T-helper 17 cell (primary cell): ENCODE measurements around the gene PIK3R5. TPM values are rescaled to one million over a fixed set of nuclear protein-coding genes. Genes with fewer than 3 reads are reported as not detected.

Source experiments
- ATAC-seq: fragments of 150-1000 bp; cut with Tn5 transposase; 2 replicates; pipeline ENCODE4 v1.10.0; 2021; ENCODE audit warnings: mild to moderate bottlenecking, moderate library complexity
- DNase-seq, 3 donors: peaks; one replicate each; pipeline versions ENCODE4 v3.0.0 to v3.0.0-alpha.2; 2020 to 2021
- H3K9me3 ChIP-seq: one replicate; pipeline ENCODE4 v1.7.0; 2013; ENCODE audit warnings: low read length, mild to moderate bottlenecking; ENCODE audit not compliant: control insufficient read depth, poor library complexity, severe bottlenecking
- H3K27ac Mint-ChIP-seq: one replicate; pipeline ENCODE4 v1.8.0; 2022; ENCODE audit warnings: mild to moderate bottlenecking, moderate library complexity, mixed read lengths
- H3K27me3 Mint-ChIP-seq: one replicate; pipeline ENCODE4 v1.8.0; 2022; ENCODE audit warnings: mixed read lengths
- H3K36me3 Mint-ChIP-seq: one replicate; pipeline ENCODE4 v1.8.0; 2022; ENCODE audit warnings: low read depth, mixed read lengths
- H3K4me1 Mint-ChIP-seq: one replicate; pipeline ENCODE4 v1.8.0; 2022; ENCODE audit warnings: mild to moderate bottlenecking, mixed read lengths
- H3K4me3 Mint-ChIP-seq: one replicate; pipeline ENCODE4 v1.8.0; 2022; ENCODE audit warnings: mild to moderate bottlenecking, moderate library complexity, mixed read lengths
- total RNA-seq, 4 donors: library from RNA in 2 of 4; stranded (reverse) in 2 of 4; gene quantifications; one replicate each; pipeline ENCODE4 v1.2.3 and lab custom pipeline; 2022 to 2026

PIK3R5 gene
- total RNA-seq, 2 donors from 2014 or later = 164 to 177 TPM

GRCh38 chr17:8875957-8876356, 89.5 kb downstream of the PIK3R5 start:
- Mint-ChIP-seq H3K36me3 (peaks cover 4% of the 10 kb centered on the region), H3K4me3 (no peak overlapping the region), H3K27me3 (no peaks in the 10 kb centered on the region), H3K4me1 (peaks cover 4% of the 10 kb centered on the region), H3K27ac (no peak overlapping the region)
- ATAC-seq (no peak), DNase-seq (no peak)
- no peaks in the 10 kb centered on the region for H3K9me3 ChIP-seq

- DNase-seq (no peak), ATAC-seq (no peak)
- Mint-ChIP-seq H3K27ac (no peak overlapping the region), H3K36me3 (peaks cover 4% of the 10 kb centered on the region), H3K27me3 (no peaks in the 10 kb centered on the region), H3K4me1 (peaks cover 2% of the 10 kb centered on the region), H3K4me3 (no peak overlapping the region)
- no peaks in the 10 kb centered on the region for H3K9me3 ChIP-seq
Observed at GRCh38 chr17:8875436-8875835, 90.1 kb downstream of the PIK3R5 start.

GRCh38 chr17:8873801-8874715, 91.4 kb downstream of the PIK3R5 start:
- H3K27ac Mint-ChIP-seq = no peak overlapping the region
- H3K36me3 Mint-ChIP-seq = peaks cover 4% of the 10 kb centered on the region
- H3K9me3 ChIP-seq = no peaks in the 10 kb centered on the region
- H3K4me3 Mint-ChIP-seq = no peak overlapping the region
- DNase-seq (no peak), ATAC-seq (no peak)
- H3K27me3 Mint-ChIP-seq = no peaks in the 10 kb centered on the region
- peaks cover 4% of the 10 kb centered on the region for H3K4me1 Mint-ChIP-seq

GRCh38 chr17:8872705-8873435, 92.6 kb downstream of the PIK3R5 start:
- ATAC-seq = no peak
- Mint-ChIP-seq H3K4me1 (peaks cover 13% of the 10 kb centered on the region), H3K36me3 (no peaks in the 10 kb centered on the region), H3K27me3 (no peaks in the 10 kb centered on the region), H3K4me3 (no peak overlapping the region), H3K27ac (no peak overlapping the region)
- DNase-seq = no peak
- no peaks in the 10 kb centered on the region for H3K9me3 ChIP-seq

GRCh38 chr17:8872036-8872704, 93.3 kb downstream of the PIK3R5 start:
- ATAC-seq = no peak
- DNase-seq = no peak
- Mint-ChIP-seq H3K4me3 (no peak overlapping the region), H3K36me3 (no peaks in the 10 kb centered on the region), H3K27me3 (no peaks in the 10 kb centered on the region), H3K4me1 (peaks cover 20% of the 10 kb centered on the region), H3K27ac (no peak overlapping the region)
- H3K9me3 ChIP-seq = no peaks in the 10 kb centered on the region

- DNase-seq (no peak), ATAC-seq (no peak)
- Mint-ChIP-seq H3K4me3 (no peak overlapping the region), H3K36me3 (no peaks in the 10 kb centered on the region), H3K27me3 (no peaks in the 10 kb centered on the region), H3K4me1 (peaks cover 26% of the 10 kb centered on the region), H3K27ac (no peak overlapping the region)
- no peaks in the 10 kb centered on the region for H3K9me3 ChIP-seq
Observed at GRCh38 chr17:8871081-8871581, 94.4 kb downstream of the PIK3R5 start.

- DNase-seq (no peak), ATAC-seq (no peak)
- Mint-ChIP-seq H3K27me3 (no peaks in the 10 kb centered on the region), H3K27ac (no peak overlapping the region), H3K4me3 (no peak overlapping the region), H3K4me1 (peaks cover 26% of the 10 kb centered on the region), H3K36me3 (no peaks in the 10 kb centered on the region)
- H3K9me3 ChIP-seq = no peaks in the 10 kb centered on the region
Observed at GRCh38 chr17:8870406-8871040, 95.0 kb downstream of the PIK3R5 start.

GRCh38 chr17:8869114-8869815, 96.2 kb downstream of the PIK3R5 start:
- Mint-ChIP-seq H3K27me3 (no peaks in the 10 kb centered on the region), H3K4me1 (peaks cover 24% of the 10 kb centered on the region), H3K36me3 (no peaks in the 10 kb centered on the region), H3K4me3 (no peak overlapping the region), H3K27ac (peak overlapping the region; percentile 59)
- DNase-seq = no peak
- no peaks in the 10 kb centered on the region for H3K9me3 ChIP-seq
- ATAC-seq = no peak

- no peak for ATAC-seq
- H3K27ac Mint-ChIP-seq = peak overlapping the region; percentile 88
- no peaks in the 10 kb centered on the region for H3K9me3 ChIP-seq
- peaks cover 24% of the 10 kb centered on the region for H3K4me1 Mint-ChIP-seq
- H3K27me3 Mint-ChIP-seq = no peaks in the 10 kb centered on the region
- peak overlapping the region; percentile 52 for H3K4me3 Mint-ChIP-seq
- DNase-seq = no peak
- no peaks in the 10 kb centered on the region for H3K36me3 Mint-ChIP-seq
Observed at GRCh38 chr17:8868529-8868951, 97.0 kb downstream of the PIK3R5 start.

GRCh38 chr17:8868092-8868491, 97.4 kb downstream of the PIK3R5 start:
- H3K36me3 Mint-ChIP-seq = no peaks in the 10 kb centered on the region
- no peak for ATAC-seq
- H3K9me3 ChIP-seq = no peaks in the 10 kb centered on the region
- H3K4me3 Mint-ChIP-seq = peak overlapping the region; percentile 86
- no peak for DNase-seq
- peak overlapping the region; percentile 88 for H3K27ac Mint-ChIP-seq
- peaks cover 24% of the 10 kb centered on the region for H3K4me1 Mint-ChIP-seq
- no peaks in the 10 kb centered on the region for H3K27me3 Mint-ChIP-seq

GRCh38 chr17:8867361-8867981, 98.0 kb downstream of the PIK3R5 start, which contains the start of gene PIK3R6:
PIK3R6 (minus strand) TSS chr17:8867674; CDS start chr17:8849794, 17,880 bp downstream.
- Mint-ChIP-seq H3K27me3 (no peaks in the 10 kb centered on the region), H3K27ac (peak within 1 kb of the TSS; percentile 88), H3K4me1 (peaks cover 24% of the 10 kb centered on the region), H3K4me3 (peak within 1 kb of the TSS; percentile 86), H3K36me3 (no peaks in the 10 kb centered on the region)
- DNase-seq = no peak
- H3K9me3 ChIP-seq = no peaks in the 10 kb centered on the region
- ATAC-seq = peak; percentile 75

GRCh38 chr17:8865811-8866210, 99.7 kb downstream of the PIK3R5 start:
- Mint-ChIP-seq H3K4me1 (peaks cover 27% of the 10 kb centered on the region), H3K36me3 (no peaks in the 10 kb centered on the region), H3K27ac (no peak overlapping the region), H3K27me3 (no peaks in the 10 kb centered on the region), H3K4me3 (peak overlapping the region; percentile 2)
- DNase-seq = no peak
- ATAC-seq = no peak
- H3K9me3 ChIP-seq = no peaks in the 10 kb centered on the region
